Progenitor cell of endocrine pancreas (in vitro differentiated cells): Measurements from ENCODE around the gene ZNF385B. TPM values are rescaled to one million over a fixed set of nuclear protein-coding genes. Genes with fewer than 3 reads are reported as not detected.

ENCODE experiments used
- DNase-seq: peaks from one replicate; pipeline ENCODE4 v3.0.0; 2021; ENCODE audit warnings: low spot score; ENCODE audit not compliant: unreplicated experiment
- H3K27ac Mint-ChIP-seq: 2 replicates; pipeline ENCODE4 v1.8.0; 2021; ENCODE audit warnings: mild to moderate bottlenecking, moderate library complexity, mixed read lengths
- H3K27me3 Mint-ChIP-seq: 2 replicates; pipeline ENCODE4 v1.8.0; 2021; ENCODE audit warnings: mixed read lengths
- H3K36me3 Mint-ChIP-seq: 2 replicates; pipeline ENCODE4 v1.8.0; 2022; ENCODE audit warnings: mixed read lengths; ENCODE audit not compliant: insufficient read depth
- H3K4me1 Mint-ChIP-seq: 2 replicates; pipeline ENCODE4 v1.8.0; 2021; ENCODE audit warnings: low read depth, mixed read lengths
- H3K4me3 Mint-ChIP-seq: 2 replicates; pipeline ENCODE4 v1.8.0; 2021; ENCODE audit warnings: low read depth, mild to moderate bottlenecking, moderate library complexity, mixed read lengths
- H3K9me3 Mint-ChIP-seq: 2 replicates; pipeline ENCODE4 v1.8.0; 2021; ENCODE audit warnings: low read depth, mixed read lengths
- CTCF ChIP-seq: fragments of 200-600 bp; sonication (generic); IDR thresholded peaks from one replicate; pipeline ENCODE4 v1.5.0; 2021; ENCODE audit warnings: antibody characterized with exemption, mild to moderate bottlenecking; ENCODE audit not compliant: unreplicated experiment
- total RNA-seq: library from RNA; stranded (reverse); gene quantifications from 2 replicates; pipeline ENCODE4 v1.2.1, GENCODE V29; 2021

The ZNF385B gene
- total RNA-seq, 1 donor from 2014 or later = 4.9 TPM

GRCh38 chr2:179613701-179614100 lies 247.7 kb downstream of the ZNF385B start:
- no peak for TF ChIP-seq CTCF
- Mint-ChIP-seq H3K4me1 (peaks cover 16% of the 10 kb centered on the region), H3K27me3 (no peaks in the 10 kb centered on the region), H3K9me3 (peaks cover 18% of the 10 kb centered on the region), H3K4me3 (no peak overlapping the region), H3K36me3 (no peaks in the 10 kb centered on the region), H3K27ac (no peak overlapping the region)
- DNase-seq = no peak

- Mint-ChIP-seq H3K27me3 (no peaks in the 10 kb centered on the region), H3K9me3 (peaks cover 18% of the 10 kb centered on the region), H3K36me3 (no peaks in the 10 kb centered on the region), H3K27ac (no peak overlapping the region), H3K4me3 (no peak overlapping the region), H3K4me1 (peaks cover 16% of the 10 kb centered on the region)
- no peak for DNase-seq
- TF ChIP-seq CTCF = no peak
Observed at GRCh38 chr2:179613299-179613651, 248.1 kb downstream of the ZNF385B start.

GRCh38 chr2:179612591-179613298 lies 248.7 kb downstream of the ZNF385B start:
- H3K27ac Mint-ChIP-seq = no peak overlapping the region
- DNase-seq = no peak
- no peaks in the 10 kb centered on the region for H3K27me3 Mint-ChIP-seq
- peaks cover 18% of the 10 kb centered on the region for H3K9me3 Mint-ChIP-seq
- H3K36me3 Mint-ChIP-seq = no peaks in the 10 kb centered on the region
- TF ChIP-seq CTCF = no peak
- H3K4me1 Mint-ChIP-seq = peaks cover 16% of the 10 kb centered on the region
- H3K4me3 Mint-ChIP-seq = peak overlapping the region; percentile 11

GRCh38 chr2:179612108-179612507 lies 249.3 kb downstream of the ZNF385B start:
- TF ChIP-seq CTCF = no peak
- Mint-ChIP-seq H3K4me3 (no peak overlapping the region), H3K27me3 (no peaks in the 10 kb centered on the region), H3K9me3 (peaks cover 18% of the 10 kb centered on the region), H3K27ac (no peak overlapping the region), H3K4me1 (peaks cover 14% of the 10 kb centered on the region), H3K36me3 (no peaks in the 10 kb centered on the region)
- DNase-seq = no peak

GRCh38 chr2:179606141-179606540 lies 255.3 kb downstream of the ZNF385B start:
- DNase-seq = no peak
- no peaks in the 10 kb centered on the region for H3K36me3 Mint-ChIP-seq
- H3K4me1 Mint-ChIP-seq = no peaks in the 10 kb centered on the region
- H3K27me3 Mint-ChIP-seq = no peaks in the 10 kb centered on the region
- H3K9me3 Mint-ChIP-seq = peaks cover 12% of the 10 kb centered on the region
- no peak overlapping the region for H3K4me3 Mint-ChIP-seq
- no peak overlapping the region for H3K27ac Mint-ChIP-seq
- TF ChIP-seq CTCF = no peak
